DMS79 treated with DMSO at 0.1 percent for 48 hours (cell line): ENCODE results near the gene TBC1D22A.

Experiments
- DNase-seq: peaks from one replicate; lab custom pipeline; 2025; lab: John Stamatoyannopoulos, UW

Gene TBC1D22A

DNA sequence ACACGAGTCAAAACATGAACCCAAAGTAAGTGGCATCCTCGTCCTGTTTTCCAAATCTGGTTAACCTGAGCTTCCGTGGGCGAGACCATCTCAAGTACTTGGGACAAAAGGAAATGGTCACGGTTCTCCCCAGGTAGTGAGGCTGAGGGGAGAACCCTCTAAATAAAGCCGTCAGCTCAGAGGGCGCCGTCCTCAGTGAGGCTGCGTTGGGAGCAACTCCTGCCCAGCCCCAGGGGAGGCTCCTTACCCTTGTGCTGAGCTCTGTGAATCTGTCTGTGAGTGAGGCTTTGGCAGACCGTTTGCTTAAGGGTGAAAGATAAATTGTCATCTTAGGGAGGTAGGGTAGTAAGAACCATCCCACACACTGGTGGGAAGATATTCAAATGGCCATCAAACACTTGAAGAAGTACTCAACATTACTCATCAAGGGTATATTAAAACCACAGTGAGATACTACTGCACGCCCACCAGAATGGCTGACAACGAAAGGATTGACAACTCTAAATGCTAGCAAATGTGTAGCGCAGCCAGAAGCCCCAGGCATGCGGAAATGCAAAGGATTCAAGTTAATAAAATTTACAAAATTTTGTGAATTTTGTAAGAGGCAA, 321.0 kb downstream of the TBC1D22A start:
- no peak for DNase-seq

DNA sequence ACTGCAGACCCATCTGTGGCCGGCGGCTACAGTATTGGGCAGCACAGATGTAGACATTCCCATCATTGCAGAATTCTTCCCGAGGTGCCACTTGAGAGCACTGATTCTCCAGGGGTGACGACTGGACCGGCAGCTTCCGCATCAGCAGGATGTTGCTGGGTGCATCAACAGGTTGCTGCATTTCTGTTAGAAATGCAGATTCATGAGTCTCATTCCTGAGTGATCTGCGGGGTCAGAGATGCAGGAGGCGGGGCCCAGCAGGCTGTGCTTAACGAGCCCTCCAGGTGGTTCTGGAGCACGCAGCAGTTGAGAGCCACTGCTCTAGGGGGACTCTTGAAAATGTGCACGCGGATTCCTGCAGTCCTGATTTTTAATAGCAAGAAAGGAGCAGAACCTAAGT, 321.8 kb downstream of the TBC1D22A start:
- DNase-seq, result no peak

DNA sequence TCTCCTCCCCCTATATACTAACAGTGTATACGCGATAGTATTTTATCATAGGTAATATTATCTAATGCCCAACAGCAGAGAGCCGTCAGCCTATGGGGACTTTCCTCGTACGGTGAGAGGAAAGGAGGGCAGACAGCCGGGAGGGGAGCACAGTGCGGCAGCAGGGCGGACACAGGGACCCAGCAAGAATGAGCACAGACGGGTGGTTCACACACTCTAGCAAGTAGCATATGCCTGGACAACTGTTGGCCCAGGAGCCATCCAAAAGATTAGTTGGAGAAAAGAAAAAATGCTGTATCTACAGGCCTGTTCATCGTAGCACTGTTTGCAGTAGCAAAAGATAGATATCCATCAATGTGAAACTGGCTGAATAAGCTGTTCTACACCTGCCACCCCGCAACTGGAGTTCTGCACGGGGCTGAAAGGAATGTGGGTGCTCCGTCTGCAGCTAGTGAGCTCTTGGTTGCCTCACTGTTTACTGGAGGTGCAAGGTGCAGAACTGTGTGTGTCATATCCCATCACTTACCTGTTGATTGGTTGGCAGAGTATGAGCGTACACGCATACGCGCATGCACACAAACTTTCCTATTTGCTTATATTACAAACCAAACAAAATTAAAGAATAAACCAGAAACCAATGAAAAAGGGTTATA, 324.3 kb downstream of the TBC1D22A start:
- no peak for DNase-seq

DNA sequence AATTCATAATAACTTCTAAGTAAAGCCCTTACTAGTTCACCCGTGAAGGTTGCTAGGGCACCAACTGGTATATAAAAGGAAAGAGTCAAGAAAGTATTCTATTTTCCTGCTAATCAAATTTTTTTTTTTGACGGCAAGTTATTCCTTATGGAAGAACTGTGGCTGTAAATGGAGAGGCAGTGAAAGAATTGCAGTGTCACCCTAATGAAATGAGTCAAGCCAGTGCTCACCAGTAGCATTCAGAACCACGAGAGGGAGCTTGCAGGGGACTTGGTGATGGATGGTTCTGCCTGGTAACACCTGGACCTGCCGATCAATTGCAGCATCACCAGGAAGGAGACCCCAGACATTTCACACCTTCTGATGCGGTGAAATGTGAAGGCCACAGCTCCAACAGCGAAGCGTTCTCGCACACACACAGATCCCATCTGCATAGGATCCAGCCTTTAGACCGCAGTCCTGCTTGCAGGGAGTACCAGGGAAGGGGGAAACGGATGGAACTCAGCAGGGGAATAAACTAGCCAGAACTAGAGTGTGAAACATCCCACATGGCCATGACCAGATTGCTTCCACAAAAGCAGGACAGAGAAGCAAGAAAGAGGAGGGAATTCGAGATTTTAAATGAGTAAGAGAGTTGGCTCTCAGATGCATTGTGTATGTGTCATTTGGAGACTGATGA, 326.2 kb downstream of the TBC1D22A start:
- DNase-seq, result no peak

DNA sequence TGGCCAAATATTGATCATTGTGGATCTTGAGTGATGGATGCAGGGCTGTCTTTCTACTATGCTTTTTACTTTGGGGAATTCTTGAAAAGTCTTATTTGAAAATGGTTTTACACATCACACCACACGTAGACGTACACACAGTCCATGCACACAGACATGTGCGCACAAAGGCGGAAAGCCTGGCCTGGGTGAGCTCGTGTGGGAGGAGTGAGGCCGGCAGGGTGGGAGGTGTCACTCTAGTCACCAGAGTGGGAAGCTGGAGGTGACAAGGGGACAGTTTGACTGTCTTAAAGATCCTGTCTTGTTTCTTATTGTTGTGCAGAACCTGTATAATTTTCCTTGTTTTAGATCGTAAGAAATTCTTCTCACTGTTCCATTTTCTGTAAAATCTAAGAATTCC, 326.9 kb downstream of the TBC1D22A start:
- no peak for DNase-seq

DNA sequence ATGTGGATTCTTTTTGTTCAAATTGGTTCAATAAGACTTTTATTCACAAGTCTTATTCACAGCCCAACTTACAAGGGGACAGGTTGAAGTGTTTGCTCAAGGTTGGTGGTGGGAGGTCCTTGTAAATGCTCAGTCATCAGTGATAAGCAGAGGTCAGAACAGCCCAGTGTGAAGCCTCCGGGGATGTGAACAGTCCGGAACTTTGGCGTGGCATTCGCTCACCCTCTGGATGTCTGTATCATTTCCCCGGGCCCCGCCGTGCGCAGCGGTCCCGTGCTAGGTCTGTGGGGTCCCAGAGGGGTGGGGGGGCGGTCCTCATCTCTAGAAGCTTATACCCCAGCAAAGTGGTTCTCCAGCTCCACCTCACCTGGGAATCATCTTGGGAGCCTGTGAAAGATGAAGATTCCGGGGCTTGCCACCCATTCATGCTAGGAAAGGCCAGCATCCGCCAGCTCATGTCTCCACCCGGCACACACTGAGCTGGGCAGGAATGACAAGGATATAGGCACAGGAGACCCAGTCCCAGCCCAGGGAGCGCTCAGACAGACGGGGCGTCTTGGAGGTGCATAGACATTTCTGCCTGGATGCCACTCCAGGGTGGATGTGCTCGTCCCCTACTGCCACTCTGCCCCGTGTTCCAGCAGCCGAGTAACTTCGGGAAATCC, 327.5 kb downstream of the TBC1D22A start:
- no peak for DNase-seq

DNA sequence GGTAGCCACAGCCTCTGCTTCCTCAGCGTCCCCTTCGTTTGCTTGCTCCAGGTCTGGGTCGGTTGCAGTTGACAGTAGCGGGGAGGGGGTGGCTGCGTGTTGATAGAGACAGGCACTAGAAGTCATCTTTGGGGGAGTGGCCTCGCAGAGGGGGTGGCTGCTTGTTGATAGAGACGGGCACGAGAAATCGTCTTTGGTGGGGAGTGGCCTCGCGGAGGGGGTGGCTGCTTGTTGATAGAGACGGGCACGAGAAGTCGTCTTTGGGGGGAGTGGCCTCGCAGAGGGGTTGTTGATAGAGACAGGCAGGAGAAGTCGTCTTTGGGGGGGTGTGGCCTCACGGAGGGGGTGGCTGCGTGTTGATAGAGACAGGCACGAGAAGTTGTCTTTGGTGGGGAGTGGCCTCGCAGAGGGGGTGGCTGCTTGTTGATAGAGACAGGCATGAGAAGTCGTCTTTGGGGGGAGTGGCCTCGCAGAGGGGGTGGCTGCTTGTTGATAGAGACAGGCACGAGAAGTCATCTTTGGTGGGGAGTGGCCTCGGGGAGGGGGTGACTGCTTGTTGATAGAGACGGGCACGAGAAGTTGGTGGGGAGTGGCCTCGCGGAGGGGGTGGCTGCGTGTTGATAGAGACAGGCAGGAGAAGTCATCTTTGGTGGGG, 328.3 kb downstream of the TBC1D22A start:
- DNase-seq, result no peak

DNA sequence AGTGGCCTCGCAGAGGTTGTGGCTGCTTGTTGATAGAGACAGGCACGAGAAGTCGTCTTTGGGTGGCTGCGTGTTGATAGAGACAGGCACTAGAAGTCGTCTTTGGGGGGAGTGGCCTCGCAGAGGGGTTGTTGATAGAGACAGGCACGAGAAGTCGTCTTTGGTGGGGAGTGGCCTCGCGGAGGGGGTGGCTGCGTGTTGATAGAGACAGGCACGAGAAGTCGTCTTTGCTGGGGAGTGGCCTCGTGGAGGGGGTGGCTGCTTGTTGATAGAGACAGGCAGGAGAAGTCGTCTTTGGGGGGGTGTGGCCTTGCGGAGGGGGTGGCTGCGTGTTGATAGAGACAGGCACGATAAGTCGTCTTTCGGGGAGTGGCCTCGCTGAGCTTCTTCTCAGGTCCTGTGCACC, 328.8 kb downstream of the TBC1D22A start:
- DNase-seq, result no peak

DNA sequence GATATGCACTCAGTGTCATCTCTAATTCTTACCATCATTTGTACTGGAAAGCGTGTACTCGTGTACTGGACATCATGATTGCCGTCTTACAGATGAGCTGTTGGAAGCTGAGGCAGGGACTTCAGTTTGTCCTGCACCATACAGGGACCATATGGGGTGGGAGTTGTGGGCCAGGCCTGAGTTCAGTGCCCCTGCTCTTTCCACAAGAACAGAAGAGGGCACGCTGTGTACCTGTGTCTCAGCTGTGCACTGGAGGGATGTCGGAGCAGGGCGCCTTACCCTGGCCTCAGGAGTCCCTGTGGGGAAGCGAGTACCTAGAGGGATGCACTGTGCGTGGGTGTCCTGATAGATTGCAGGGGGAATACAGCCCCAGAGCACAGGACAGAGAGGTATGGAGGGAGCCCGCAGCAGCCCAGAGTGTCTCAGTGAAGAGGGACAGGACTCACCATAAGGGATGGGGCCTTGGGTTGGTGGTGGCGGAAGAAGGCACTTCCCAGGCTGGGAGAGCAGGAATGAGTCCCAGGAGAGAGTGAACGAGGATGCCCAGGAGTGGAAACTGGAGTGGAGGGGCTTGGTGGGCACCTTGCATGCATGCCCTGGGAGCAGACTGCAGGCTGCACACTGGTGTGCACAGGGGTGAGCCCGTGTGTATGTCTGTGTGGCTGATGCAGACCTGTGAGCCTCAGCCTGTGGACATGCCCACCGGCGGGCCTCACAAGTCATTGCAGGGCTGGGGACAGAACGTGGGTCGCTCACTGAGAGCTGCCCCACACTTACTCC, 329.7 kb downstream of the TBC1D22A start:
- DNase-seq, result no peak

DNA sequence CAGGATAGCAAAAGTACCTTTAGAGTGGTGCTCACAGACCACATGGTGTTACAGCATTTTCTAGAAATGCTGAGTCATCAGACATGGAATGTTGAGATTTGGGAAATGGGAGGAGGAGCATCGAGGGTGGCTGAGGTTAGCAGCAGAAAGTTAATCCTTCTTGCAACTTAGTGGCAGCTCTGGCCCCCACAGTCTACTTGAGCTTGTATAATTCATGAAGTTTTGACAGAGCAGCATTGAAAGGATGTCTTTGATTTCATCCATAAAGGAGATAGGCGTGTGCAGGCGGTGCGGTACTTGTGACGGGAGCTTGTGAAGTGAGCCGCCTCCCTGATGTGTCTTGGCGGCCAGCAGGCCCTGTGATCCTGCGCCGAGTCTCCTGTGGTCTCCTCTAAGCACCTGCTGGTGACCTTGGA, 330.5 kb downstream of the TBC1D22A start:
- DNase-seq, result no peak

DNA sequence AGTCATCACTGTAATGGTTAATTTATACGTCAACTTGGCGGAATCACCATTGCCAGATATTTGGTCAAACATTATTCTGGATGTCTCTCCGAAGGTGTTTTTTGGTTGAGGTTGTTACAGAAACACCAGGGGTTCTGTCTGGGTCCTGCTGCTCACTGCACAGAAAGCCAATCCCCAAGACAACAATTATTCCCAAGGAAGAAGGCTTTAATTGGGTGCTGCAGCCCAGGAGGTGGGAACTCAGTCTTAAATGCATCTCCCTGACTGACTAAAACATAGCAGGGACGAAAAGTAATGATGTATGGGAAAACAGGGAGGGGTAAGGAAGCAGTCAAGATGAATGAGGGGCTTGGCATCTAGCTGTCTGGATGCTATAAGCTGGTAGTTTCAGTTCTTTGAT, 331.3 kb downstream of the TBC1D22A start:
- DNase-seq, result no peak

DNA sequence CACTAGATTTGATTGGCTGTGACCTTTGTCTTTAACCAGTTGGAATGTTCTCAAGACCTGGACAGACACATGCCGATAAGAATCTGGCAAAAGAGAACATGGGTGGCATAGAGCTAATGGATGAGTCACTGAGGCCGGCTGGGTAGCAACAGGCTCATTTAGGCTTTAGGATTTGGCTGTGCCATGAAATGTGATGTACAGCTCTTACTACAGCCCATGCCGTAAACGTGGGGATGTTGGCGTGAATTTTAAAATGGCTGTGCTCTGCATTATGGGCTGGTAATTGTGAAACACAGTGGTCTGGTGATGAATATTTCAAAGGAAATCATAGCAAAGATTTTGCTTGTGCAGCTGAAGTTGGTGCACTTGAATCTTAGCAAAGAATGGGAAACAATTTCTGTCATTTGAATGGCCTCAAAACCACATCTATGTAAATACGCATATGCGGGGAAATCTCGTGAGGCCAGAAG, 332.4 kb downstream of the TBC1D22A start:
- DNase-seq, result no peak

DNA sequence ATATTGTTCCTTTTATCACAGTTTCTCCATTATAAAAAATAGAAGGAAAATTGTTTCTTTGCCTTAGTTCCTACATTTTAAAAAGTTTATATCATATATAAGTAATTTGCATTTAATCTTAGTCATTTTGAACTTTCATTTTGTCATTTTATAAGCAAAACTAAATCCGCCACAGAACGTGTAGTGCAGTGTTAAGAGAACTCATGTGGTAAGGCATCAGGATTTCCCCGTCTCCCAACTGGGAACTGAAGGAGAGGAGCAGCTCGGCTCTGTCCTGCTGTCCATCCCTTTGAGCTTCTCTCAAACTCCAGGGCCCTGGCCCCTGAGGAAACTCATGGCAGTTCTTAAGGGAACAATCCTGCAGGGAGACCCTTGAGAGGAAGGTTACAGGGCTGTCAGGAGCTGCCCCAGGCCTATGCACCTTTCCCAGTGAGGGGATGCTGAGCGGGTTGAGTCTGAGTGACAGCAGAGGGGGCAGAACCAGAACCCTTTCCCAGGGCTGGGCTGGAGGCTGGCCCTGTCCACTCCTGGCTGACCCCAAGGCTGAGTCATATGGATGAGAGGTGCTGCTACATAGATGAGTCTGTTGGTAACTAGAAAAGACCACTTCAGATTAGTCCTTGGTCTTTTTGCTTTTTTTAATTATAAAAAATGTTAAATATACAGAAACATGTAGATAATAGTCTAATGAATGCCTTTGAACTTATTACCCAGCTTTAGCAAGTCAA, 333.1 kb downstream of the TBC1D22A start:
- no peak for DNase-seq

DNA sequence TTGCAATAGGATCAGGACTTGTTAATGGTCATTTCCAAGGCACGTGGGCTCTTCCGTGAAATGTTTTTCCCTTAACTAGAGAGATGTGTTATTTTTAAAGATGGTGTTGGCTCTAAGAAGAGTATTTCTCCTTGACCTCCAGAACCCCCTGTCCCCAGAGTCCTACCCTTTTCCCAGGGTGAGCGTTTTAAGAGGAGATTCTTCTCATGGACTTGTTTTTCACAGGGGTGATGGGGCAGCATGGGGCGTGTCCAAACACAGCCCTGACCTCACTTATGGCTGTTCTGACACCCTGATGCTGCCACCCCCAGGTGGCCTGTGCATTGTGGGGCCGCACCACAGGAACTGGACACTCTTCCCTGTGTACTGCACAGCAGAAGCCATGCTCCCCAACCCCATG, 335.7 kb downstream of the TBC1D22A start:
- DNase-seq, result no peak

DNA sequence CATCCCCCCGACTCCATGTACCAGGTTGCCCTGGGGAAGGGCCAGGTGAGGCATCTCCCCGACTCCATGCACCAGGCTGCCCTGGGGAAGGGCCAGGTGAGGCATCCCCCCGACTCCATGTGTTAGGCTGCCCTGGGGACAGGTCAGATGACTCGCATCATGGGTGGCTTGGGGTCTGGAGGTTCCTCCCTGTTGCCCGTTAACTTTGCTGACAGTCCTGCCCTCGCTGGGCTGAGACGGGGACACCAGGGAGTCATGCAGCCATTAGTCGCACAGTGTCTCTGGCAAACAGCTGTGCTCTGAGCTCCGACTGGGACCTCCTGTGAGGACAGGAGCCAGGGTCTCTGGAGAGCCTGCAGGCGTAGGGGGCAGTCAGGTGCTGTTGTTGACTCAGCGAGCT, 336.1 kb downstream of the TBC1D22A start:
- no peak for DNase-seq

DNA sequence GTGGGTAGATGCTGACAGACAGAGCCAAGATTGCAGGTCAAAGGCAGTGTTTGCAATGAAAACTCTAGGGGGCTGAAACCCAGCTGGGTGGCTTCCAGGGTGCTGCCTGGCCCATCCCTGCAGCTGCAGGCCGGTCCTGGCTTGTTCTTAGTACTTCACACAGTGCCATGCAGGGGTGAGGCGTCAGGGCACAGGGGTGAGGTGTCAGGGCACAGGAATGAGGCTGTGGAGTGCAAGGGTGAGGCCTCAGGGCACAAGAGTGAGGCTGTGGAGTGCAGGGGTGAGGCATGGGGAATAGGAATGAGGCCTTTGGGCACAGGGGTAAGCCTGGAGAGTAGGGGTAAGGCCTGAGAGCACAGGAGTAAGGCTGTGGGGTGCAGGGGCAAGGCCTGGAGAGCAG, 337.6 kb downstream of the TBC1D22A start:
- no peak for DNase-seq

DNA sequence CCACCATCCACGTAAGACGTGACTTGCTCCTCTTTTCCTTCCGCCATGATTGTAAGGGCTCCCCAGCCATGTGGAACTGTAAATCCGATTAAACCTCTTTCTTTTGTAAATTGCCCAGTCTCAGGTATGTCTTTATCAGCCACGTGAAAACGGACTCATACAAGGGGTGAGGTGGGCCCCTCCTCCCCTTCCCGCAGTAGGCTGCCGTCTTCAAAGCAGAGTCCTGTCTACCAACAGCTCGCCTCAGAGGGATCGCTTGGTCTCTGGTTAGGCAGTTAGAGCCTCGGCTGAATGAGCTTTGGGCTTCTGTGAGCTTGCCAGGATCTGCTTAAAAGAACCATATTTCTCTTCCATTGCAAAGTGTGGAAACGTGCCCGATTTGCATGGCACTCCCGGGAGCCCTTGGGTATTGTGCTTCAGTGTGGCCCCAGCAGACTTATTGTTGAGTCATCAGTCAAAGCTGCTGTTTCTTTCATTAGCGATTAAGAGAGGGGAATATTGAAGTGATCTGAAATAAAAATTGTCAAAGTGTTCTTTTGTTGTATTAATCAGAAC, 338.3 kb downstream of the TBC1D22A start:
- DNase-seq, result no peak

DNA sequence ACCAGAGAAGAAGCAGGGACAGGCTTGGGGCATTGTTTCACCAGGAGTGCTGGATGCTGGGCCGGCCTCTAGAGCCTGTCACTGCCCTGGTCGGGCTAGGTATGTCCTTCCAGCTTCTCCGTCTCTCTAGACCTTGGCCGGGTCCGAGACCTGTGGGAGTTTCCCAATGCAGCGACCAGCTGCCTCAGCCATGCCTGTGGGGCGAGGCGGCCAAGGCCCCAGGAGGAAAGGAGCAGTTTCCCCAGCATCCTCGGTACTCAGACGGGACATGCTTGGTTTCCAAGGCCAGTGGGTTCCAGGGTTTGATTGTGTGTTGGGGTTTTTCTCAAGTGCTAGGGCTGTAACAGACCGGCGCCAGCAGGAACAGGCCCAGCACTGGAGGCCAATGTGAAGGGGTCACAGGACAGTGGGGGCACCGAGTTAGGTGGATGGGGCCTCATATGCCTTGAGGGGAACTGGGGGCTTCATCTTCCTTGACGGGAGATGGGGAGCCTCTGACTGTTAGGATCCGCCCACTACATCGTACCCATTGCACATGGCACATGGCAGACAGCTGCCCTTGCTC, 339.0 kb downstream of the TBC1D22A start:
- no peak for DNase-seq

DNA sequence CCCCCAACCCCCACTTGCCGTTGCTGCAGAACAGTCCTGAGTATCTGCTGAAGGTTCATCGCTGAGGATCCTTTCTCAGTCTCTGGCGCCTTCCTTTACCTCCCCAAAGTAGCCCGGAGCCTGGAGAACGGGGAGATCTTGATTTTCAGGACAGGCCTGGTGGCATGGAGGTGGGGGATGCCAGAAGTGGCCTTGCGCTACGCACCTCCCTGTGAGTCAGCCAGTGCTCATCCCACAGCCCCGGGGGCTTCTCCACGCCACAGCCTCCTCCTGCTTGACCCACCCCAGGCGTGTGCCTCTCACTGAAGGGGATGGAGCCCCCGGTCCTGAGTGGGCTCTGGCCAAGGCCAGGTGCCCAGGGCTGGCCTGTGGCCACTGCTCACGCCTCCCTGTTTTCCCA, 339.6 kb downstream of the TBC1D22A start:
- DNase-seq, result no peak

DNA sequence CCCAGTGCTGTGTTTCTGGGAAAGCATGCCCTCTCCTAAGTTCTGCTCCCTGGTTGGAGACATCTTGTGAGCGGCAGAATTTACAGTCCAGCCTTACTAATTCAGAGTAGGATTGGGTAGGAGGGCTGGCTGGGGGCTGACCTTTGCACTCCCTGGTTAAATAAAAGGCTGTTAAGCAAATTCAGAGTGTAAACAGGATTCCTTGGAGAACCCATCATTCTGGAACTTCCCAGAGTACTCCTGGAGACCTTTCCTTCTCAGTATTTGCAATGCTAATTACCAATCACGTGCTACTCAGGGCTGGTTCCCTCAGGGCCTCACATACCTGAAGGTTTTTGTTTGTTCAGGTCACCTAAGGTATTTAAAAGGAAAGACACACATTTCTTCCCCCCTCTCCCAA, 340.2 kb downstream of the TBC1D22A start:
- DNase-seq, result no peak
